ENCODE data around the gene MAGI2. TPM values are rescaled to one million over a fixed set of nuclear protein-coding genes. Genes with fewer than 3 reads are reported as not detected.

MAGI2 gene
- total and polyA plus RNA-seq, 2 experiments from 2014 or later = 10.4 to 26.4 TPM

GRCh38 chr7:78879206-78879605 lies 574.3 kb downstream of the MAGI2 start:
- TF ChIP-seq ZNF462 (CRISPR knock-in tag; IDR thresholded peaks at IDR 0.05) (no peak), CTCF (conservative IDR thresholded peaks at IDR 0.05; ENCODE audit: low read depth in 2 of 2) (peak; percentile 17 to 43; a peak in 2 of 4 replicates)
- no peaks in the 10 kb centered on the region for H3K4me1 Mint-ChIP-seq
- Histone ChIP-seq H3K27ac (ENCODE audit: low read depth) (no peak overlapping the region), H3K27me3 (ENCODE audit: insufficient read depth) (no peaks in the 10 kb centered on the region), H3K79me2 (replicated peaks; ENCODE audit: insufficient read depth) (no peaks in the 10 kb centered on the region), H3F3A (replicated peaks; ENCODE audit: low read depth) (no peaks in the 10 kb centered on the region), H3K9me2 (ENCODE audit: insufficient read depth) (no peaks in the 10 kb centered on the region), H3K36me3 (ENCODE audit: insufficient read depth) (no peaks in the 10 kb centered on the region), H3K4me2 (no peak overlapping the region), H3K4me1 (ENCODE audit: insufficient read depth) (no peaks in the 10 kb centered on the region), H2AFZ (no peak overlapping the region), H3K4me3 (no peak overlapping the region), H4K20me1 (replicated peaks; ENCODE audit: insufficient read depth) (no peaks in the 10 kb centered on the region)
- ATAC-seq (no peak; the same call in 2 of the 3 replicates), DNase-seq (ENCODE audit: low spot score) (peak; percentile 4)
- H3K9me3 Mint-ChIP-seq = no peaks in the 10 kb centered on the region
- no peak overlapping the region for H3K4me3 Mint-ChIP-seq
- no peak overlapping the region for H3K27ac Mint-ChIP-seq
- no peaks in the 10 kb centered on the region for H3K36me3 Mint-ChIP-seq (ENCODE audit: low read depth)
- H3K27me3 Mint-ChIP-seq (ENCODE audit: insufficient read depth, low read depth, poor library complexity) = no peaks in the 10 kb centered on the region

GRCh38 chr7:78873117-78873516 lies 580.4 kb downstream of the MAGI2 start:
- Mint-ChIP-seq H3K4me1 (peaks cover 6% of the 10 kb centered on the region; the same call in 2 of the 3 replicates), H3K4me3 (no peak overlapping the region), H3K36me3 (ENCODE audit: low read depth) (no peaks in the 10 kb centered on the region), H3K27ac (no peak overlapping the region), H3K27me3 (ENCODE audit: insufficient read depth, low read depth, poor library complexity) (no peaks in the 10 kb centered on the region), H3K9me3 (peaks cover 3% of the 10 kb centered on the region; the same call in 1 of the 3 replicates)
- DNase-seq (ENCODE audit: low spot score) = peak; percentile 73
- no peaks in the 10 kb centered on the region for H3K79me2 ChIP-seq (replicated peaks; ENCODE audit: insufficient read depth)
- H3K4me2 ChIP-seq = no peak overlapping the region
- H3K27ac ChIP-seq (ENCODE audit: low read depth) = no peak overlapping the region
- no peak overlapping the region for H2AFZ ChIP-seq
- no peaks in the 10 kb centered on the region for H3K36me3 ChIP-seq (ENCODE audit: insufficient read depth)
- no peaks in the 10 kb centered on the region for H3F3A ChIP-seq (replicated peaks; ENCODE audit: low read depth)
- H3K27me3 ChIP-seq (ENCODE audit: insufficient read depth) = no peaks in the 10 kb centered on the region
- H3K9me2 ChIP-seq (ENCODE audit: insufficient read depth) = no peaks in the 10 kb centered on the region
- H3K4me1 ChIP-seq (ENCODE audit: insufficient read depth) = no peaks in the 10 kb centered on the region
- peak; percentile 84 for ATAC-seq
- H3K4me3 ChIP-seq = no peak overlapping the region
- H4K20me1 ChIP-seq (replicated peaks; ENCODE audit: insufficient read depth) = no peaks in the 10 kb centered on the region
- no peak for TF ChIP-seq REST (IDR thresholded peaks at IDR 0.05; ENCODE audit: unreplicated experiment)
- no peak for TF ChIP-seq ZNF331 (CRISPR knock-in tag; IDR thresholded peaks at IDR 0.05; ENCODE audit: low read depth)
- no peak for TF ChIP-seq POLR2AphosphoS5 (IDR thresholded peaks at IDR 0.05; ENCODE audit: low read depth)
- TF ChIP-seq ETS1 (IDR thresholded peaks at IDR 0.05) = no peak
- no peak for TF ChIP-seq CREB1 (CRISPR knock-in tag; IDR thresholded peaks at IDR 0.05; ENCODE audit: low read depth)
- TF ChIP-seq NANOG (IDR thresholded peaks at IDR 0.05; ENCODE audit: borderline replicate concordance) = no peak
